IMR-90 (cell line): ENCODE measurements around the gene MET. TPM values are rescaled to one million over a fixed set of nuclear protein-coding genes. Genes with fewer than 3 reads are reported as not detected.

ENCODE experiments used
- ATAC-seq: fragments of 200-7000 bp; cut with Tn5 transposase; 2 replicates; pipeline ENCODE4 v1.9.1; 2020; ENCODE audit warnings: low read depth, mild to moderate bottlenecking, moderate library complexity
- BruUV-seq: library from RNA; stranded (reverse); fragments of 400-500 nt; replicated peaks from 2 replicates; lab custom pipeline; 2021; lab: Mats Ljungman, UMichigan
- CTCF ChIA-PET: fragments of 300-600 bp; formaldehyde crosslinking; extraction: SDS; loops from one replicate; lab custom pipeline; 2021; ENCODE audit warnings: antibody characterized with exemption; lab: Yijun Ruan, JAX
- POLR2A ChIA-PET: fragments of 300-600 bp; sonication (Branson Sonifier 250); formaldehyde crosslinking; loops from one replicate; lab custom pipeline; 2022; ENCODE audit warnings: antibody characterized with exemption; ENCODE audit not compliant: unreplicated experiment; lab: Charles Lee
- DNase-seq: peaks from one replicate; pipeline ENCODE4 v3.0.0; 2013
- H2AFZ ChIP-seq: replicated peaks from 2 replicates; pipeline ENCODE3; 2013; ENCODE audit warnings: low read length, mild to moderate bottlenecking; ENCODE audit not compliant: poor library complexity
- H2AK5ac ChIP-seq: 2 replicates; pipeline ENCODE4 v1.6.1; 2013; ENCODE audit warnings: low read depth, low read length, inconsistent platforms
- H2AK9ac ChIP-seq: replicated peaks from 2 replicates; pipeline ENCODE3; 2013; ENCODE audit warnings: mild to moderate bottlenecking, low read depth, low read length, moderate library complexity; ENCODE audit not compliant: poor library complexity
- H2BK120ac ChIP-seq: 2 replicates; pipeline ENCODE4 v1.6.1; 2013; ENCODE audit warnings: low read depth, low read length, inconsistent platforms
- H2BK15ac ChIP-seq: 3 replicates; pipeline ENCODE4 v1.6.1; 2013; ENCODE audit warnings: low read depth, low read length, inconsistent platforms
- H2BK20ac ChIP-seq: 2 replicates; pipeline ENCODE4 v1.6.1; 2013; ENCODE audit warnings: low read depth, mild to moderate bottlenecking, inconsistent platforms, low read length, moderate library complexity
- H2BK5ac ChIP-seq: 2 replicates; pipeline ENCODE4 v1.6.1; 2013; ENCODE audit warnings: mild to moderate bottlenecking, low read depth, low read length, inconsistent platforms; ENCODE audit not compliant: poor library complexity, severe bottlenecking
- H3K14ac ChIP-seq: replicated peaks from 2 replicates; pipeline ENCODE4 v1.6.1; 2013; ENCODE audit warnings: low read depth, low read length, inconsistent platforms
- H3K18ac ChIP-seq: 2 replicates; pipeline ENCODE4 v1.6.1; 2013; ENCODE audit warnings: low read depth, low read length, control low read depth
- H3K23ac ChIP-seq: 2 replicates; pipeline ENCODE4 v1.6.1; 2013; ENCODE audit warnings: low read depth, low read length, inconsistent platforms
- H3K27ac ChIP-seq: 2 replicates; pipeline ENCODE4 v1.5.1; 2013; ENCODE audit warnings: mild to moderate bottlenecking, control low read depth, low read length; ENCODE audit not compliant: insufficient read depth
- H3K27me3 ChIP-seq: 2 replicates; pipeline ENCODE4 v1.6.1; 2013; ENCODE audit warnings: low read length; ENCODE audit not compliant: control insufficient read depth, insufficient read depth
- H3K36me3 ChIP-seq: 2 replicates; pipeline ENCODE4 v1.6.1; 2013; ENCODE audit warnings: low read length, mixed read lengths; ENCODE audit not compliant: control insufficient read depth, insufficient read depth
- H3K4ac ChIP-seq: 2 replicates; pipeline ENCODE4 v1.6.1; 2013; ENCODE audit warnings: low read depth, low read length, inconsistent platforms
- H3K4me1 ChIP-seq: 2 replicates; pipeline ENCODE4 v1.6.1; 2013; ENCODE audit warnings: low read length, mixed read lengths; ENCODE audit not compliant: control insufficient read depth, insufficient read depth
- H3K4me2 ChIP-seq: 2 replicates; pipeline ENCODE4 v1.6.1; 2013; ENCODE audit warnings: low read depth, mild to moderate bottlenecking, control low read depth, low read length, moderate library complexity
- H3K4me3 ChIP-seq: 2 replicates; pipeline ENCODE4 v1.5.1; 2013; ENCODE audit warnings: low read depth, mild to moderate bottlenecking, control low read depth, low read length, moderate library complexity; ENCODE audit not compliant: insufficient read depth
- H3K56ac ChIP-seq: 2 replicates; pipeline ENCODE4 v1.6.1; 2013; ENCODE audit warnings: low read length, inconsistent platforms; ENCODE audit not compliant: insufficient read depth; ENCODE audit errors: extremely low read depth
- H3K79me1 ChIP-seq, 2 experiments: 2 replicates each; pipeline ENCODE4 v1.6.1; 2013; ENCODE audit warnings: low read length in 2 of 2, inconsistent platforms in 1 of 2, low read depth in 1 of 2
- H3K9ac ChIP-seq: 2 replicates; pipeline ENCODE4 v1.6.1; 2013; ENCODE audit warnings: low read depth, low read length, control low read depth
- H3K9me1 ChIP-seq: 2 replicates; pipeline ENCODE4 v1.6.1; 2013; ENCODE audit warnings: low read length, inconsistent platforms; ENCODE audit not compliant: insufficient read depth
- H3K9me3 ChIP-seq: 2 replicates; pipeline ENCODE4 v1.6.1; 2013; ENCODE audit warnings: low read length; ENCODE audit not compliant: control insufficient read depth, insufficient read depth
- H4K20me1 ChIP-seq: 2 replicates; pipeline ENCODE4 v1.6.1; 2013; ENCODE audit warnings: low read length, inconsistent platforms; ENCODE audit not compliant: insufficient read depth
- H4K5ac ChIP-seq: 2 replicates; pipeline ENCODE4 v1.6.1; 2013; ENCODE audit warnings: mild to moderate bottlenecking, low read depth, low read length, control low read depth
- H4K8ac ChIP-seq, 2 experiments: 2 replicates each; pipeline ENCODE4 v1.6.1; 2013; ENCODE audit warnings: low read depth in 2 of 2, low read length in 2 of 2, control low read depth in 1 of 2, inconsistent platforms in 1 of 2
- H4K91ac ChIP-seq: 2 replicates; pipeline ENCODE4 v1.6.1; 2013; ENCODE audit warnings: low read depth, low read length, inconsistent platforms; ENCODE audit not compliant: insufficient read depth
- BHLHE40 ChIP-seq: fragments of 150-350 bp; IDR thresholded peaks from 2 replicates; pipeline ENCODE4 v1.6.1; 2016; ENCODE audit warnings: mild to moderate bottlenecking, low read depth, low read length
- CEBPB ChIP-seq: IDR thresholded peaks from 2 replicates; pipeline ENCODE4 v1.6.1; 2012; ENCODE audit warnings: low read depth, low read length, improper control_type of control experiment
- CHD1 ChIP-seq: IDR thresholded peaks from 2 replicates; pipeline ENCODE4 v1.6.1; 2012; ENCODE audit warnings: low read depth, low read length, improper control_type of control experiment
- FOS ChIP-seq: fragments of 150-350 bp; IDR thresholded peaks from 2 replicates; pipeline ENCODE4 v1.6.1; 2016; ENCODE audit warnings: low read depth, low read length
- MAFK ChIP-seq: IDR thresholded peaks from 2 replicates; pipeline ENCODE4 v1.6.1; 2012; ENCODE audit warnings: low read depth, low read length, improper control_type of control experiment
- MAZ ChIP-seq: IDR thresholded peaks from 2 replicates; pipeline ENCODE4 v1.6.1; 2012; ENCODE audit warnings: low read depth, mild to moderate bottlenecking, low read length, improper control_type of control experiment, moderate library complexity, borderline replicate concordance
- MXI1 ChIP-seq: IDR thresholded peaks from 2 replicates; pipeline ENCODE4 v1.6.1; 2012; ENCODE audit warnings: low read depth, mild to moderate bottlenecking, low read length, moderate library complexity, borderline replicate concordance
- POLR2A ChIP-seq: IDR thresholded peaks from 2 replicates; pipeline ENCODE4 v1.6.1; 2012; ENCODE audit warnings: mild to moderate bottlenecking, low read depth, low read length
- RAD21 ChIP-seq: IDR thresholded peaks from 2 replicates; pipeline ENCODE4 v1.6.1; 2012; ENCODE audit warnings: low read length, improper control_type of control experiment
- RFX5 ChIP-seq: IDR thresholded peaks from 2 replicates; pipeline ENCODE4 v1.8.0; 2012; ENCODE audit warnings: low read depth, mild to moderate bottlenecking, low read length, moderate library complexity
- SMC3 ChIP-seq: fragments of 150-350 bp; IDR thresholded peaks from 2 replicates; pipeline ENCODE4 v1.6.1; 2016; ENCODE audit warnings: low read depth, mild to moderate bottlenecking, antibody characterized with exemption, low read length, moderate library complexity
- WGBS, 2 experiments: methylation state at CpG; one replicate each; pipeline versions ENCODE4 v1.1.5 to v1.1.7; 2013; ENCODE audit warnings: missing lambda C conversion rate in 2 of 2; ENCODE audit not compliant: insufficient read length in 1 of 2; ENCODE audit errors: extremely low coverage in 2 of 2; 5-methylcytosine and 5-hydroxymethylcytosine counted together
- dilution Hi-C: fragments of 300-500 bp; cut with HindIII; formaldehyde crosslinking; loops from one replicate; pipeline ENCODE4 v1.14.3; 2018; ENCODE audit warnings: low sequenced_read_pairs; ENCODE audit not compliant: unreplicated experiment
- in situ Hi-C: fragments of 300-500 bp; cut with MboI; formaldehyde crosslinking; loops from 3 replicates; pipeline ENCODE4 v1.14.3; 2019; ENCODE audit warnings: low sequenced_read_pairs, inconsistent platforms, mixed read lengths
- intact Hi-C: fragments of 100-400 bp; cut with micrococcal nuclease; formaldehyde crosslinking; loops from 2 replicates; pipeline ENCODE4 v1.10.0; 2022
- polyA plus RNA-seq, 3 experiments: library from polyadenylated mRNA; depleted of rRNA; stranded (reverse); fragments of >200 nt; gene quantifications; 2 replicates each; pipeline ENCODE4 v1.2.3, GENCODE V29; 2012; ENCODE audit warnings: low replicate concordance in 1 of 3
- total RNA-seq: library from RNA; depleted of rRNA; stranded (reverse); fragments of >200 nt; gene quantifications from 2 replicates; pipeline ENCODE4 v1.2.3, GENCODE V29; 2012
- TF ChIP-seq, protein P1 (sequence below): fragments of 150-350 bp; IDR thresholded peaks from 2 replicates; pipeline ENCODE4 v1.6.1; 2017; ENCODE audit warnings: mild to moderate bottlenecking, antibody characterized with exemption, low read length, low read depth
- TF ChIP-seq, protein P2 (sequence below): fragments of 150-350 bp; IDR thresholded peaks from 2 replicates; pipeline ENCODE4 v1.6.1; 2016; ENCODE audit warnings: low read depth, mild to moderate bottlenecking, low read length, moderate library complexity, borderline replicate concordance

Gene MET
- total and polyA plus RNA-seq, 2 of the 4 experiments (the other 2 are of a cell fraction) = 15.0 to 84.6 TPM

DNA sequence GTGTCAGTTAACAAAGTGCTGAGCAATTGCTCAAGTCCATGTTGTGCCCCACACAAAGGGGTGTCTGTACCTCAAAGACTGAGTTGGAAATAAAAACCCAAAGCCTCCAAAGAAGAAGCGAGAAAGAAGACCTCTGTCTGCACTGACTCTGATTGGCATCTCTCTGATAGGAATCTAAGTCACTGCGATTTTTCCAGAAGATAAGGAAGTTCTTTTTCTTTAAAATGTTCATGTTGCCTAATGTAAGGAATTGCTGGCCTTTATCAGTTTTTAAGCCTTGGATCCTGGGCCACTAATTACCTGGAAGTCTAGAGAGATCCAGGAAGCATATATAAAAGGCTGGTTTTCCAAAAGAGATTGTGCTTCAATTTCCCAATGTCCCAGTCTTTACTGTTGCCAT lies 24.1 kb upstream of the MET start:
- H2AK5ac ChIP-seq = no peak overlapping the region
- H4K20me1 ChIP-seq = no peaks in the 10 kb centered on the region
- intact Hi-C loops = no loop called here
- H2BK20ac ChIP-seq = no peak overlapping the region
- H3K79me1 ChIP-seq = no peaks in the 10 kb centered on the region
- H3K4ac ChIP-seq = no peak overlapping the region
- no peaks in the 10 kb centered on the region; the same call in 1 of the 2 replicates for H3K4me1 ChIP-seq
- peaks cover 4% of the 10 kb centered on the region for H3K9me1 ChIP-seq
- H2AFZ ChIP-seq = no peak overlapping the region
- H3K4me2 ChIP-seq = no peak overlapping the region
- H3K23ac ChIP-seq = no peak overlapping the region
- H4K91ac ChIP-seq = no peak overlapping the region
- H2BK5ac ChIP-seq = no peak overlapping the region
- no peak for DNase-seq
- no peak overlapping the region for H3K56ac ChIP-seq
- H2BK15ac ChIP-seq = no peak overlapping the region
- no peak for ATAC-seq
- H3K36me3 ChIP-seq = no peaks in the 10 kb centered on the region
- no peak overlapping the region for H2BK120ac ChIP-seq
- no peak overlapping the region for H3K27ac ChIP-seq
- no TSS peak for BruUV-seq
- TF ChIP-seq, protein P1, sequence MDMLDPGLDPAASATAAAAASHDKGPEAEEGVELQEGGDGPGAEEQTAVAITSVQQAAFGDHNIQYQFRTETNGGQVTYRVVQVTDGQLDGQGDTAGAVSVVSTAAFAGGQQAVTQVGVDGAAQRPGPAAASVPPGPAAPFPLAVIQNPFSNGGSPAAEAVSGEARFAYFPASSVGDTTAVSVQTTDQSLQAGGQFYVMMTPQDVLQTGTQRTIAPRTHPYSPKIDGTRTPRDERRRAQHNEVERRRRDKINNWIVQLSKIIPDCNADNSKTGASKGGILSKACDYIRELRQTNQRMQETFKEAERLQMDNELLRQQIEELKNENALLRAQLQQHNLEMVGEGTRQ = no peak
- no peak for TF ChIP-seq BHLHE40
- TF ChIP-seq RFX5 = no peak
- TF ChIP-seq FOS = no peak
- TF ChIP-seq, protein P2, sequence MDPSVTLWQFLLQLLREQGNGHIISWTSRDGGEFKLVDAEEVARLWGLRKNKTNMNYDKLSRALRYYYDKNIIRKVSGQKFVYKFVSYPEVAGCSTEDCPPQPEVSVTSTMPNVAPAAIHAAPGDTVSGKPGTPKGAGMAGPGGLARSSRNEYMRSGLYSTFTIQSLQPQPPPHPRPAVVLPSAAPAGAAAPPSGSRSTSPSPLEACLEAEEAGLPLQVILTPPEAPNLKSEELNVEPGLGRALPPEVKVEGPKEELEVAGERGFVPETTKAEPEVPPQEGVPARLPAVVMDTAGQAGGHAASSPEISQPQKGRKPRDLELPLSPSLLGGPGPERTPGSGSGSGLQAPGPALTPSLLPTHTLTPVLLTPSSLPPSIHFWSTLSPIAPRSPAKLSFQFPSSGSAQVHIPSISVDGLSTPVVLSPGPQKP = no peak
- TF ChIP-seq SMC3 = no peak
- TF ChIP-seq RAD21 = no peak
- no peak for TF ChIP-seq CHD1
- TF ChIP-seq MXI1 = no peak
- no peak for TF ChIP-seq CEBPB
- TF ChIP-seq MAFK = no peak
- TF ChIP-seq POLR2A = no peak
- no peak for TF ChIP-seq MAZ
- in situ Hi-C loops = no loop called here
- H3K27me3 ChIP-seq = peaks cover 2% of the 10 kb centered on the region
- no peak overlapping the region for H3K9ac ChIP-seq
- no peak overlapping the region for H3K14ac ChIP-seq
- no peak overlapping the region for H4K8ac ChIP-seq
- H3K9me3 ChIP-seq = no peaks in the 10 kb centered on the region
- no peak overlapping the region for H3K4me3 ChIP-seq
- H3K18ac ChIP-seq = no peak overlapping the region
- no CpG with 5 or more reads among the region's 2 CpGs for WGBS, 2 experiments
- CTCF ChIA-PET = no interaction called here
- H2AK9ac ChIP-seq = no peak overlapping the region
- POLR2A ChIA-PET = no interaction called here
- H4K5ac ChIP-seq = no peak overlapping the region
- dilution Hi-C loops = no loop called here
